CMK (cell line): ENCODE results near the gene LPGAT1.
"Not testable (repeated sequence)": the region's sequence is repeated elsewhere in the genome, so short reads cannot be mapped to it uniquely, and the experiment has no call there.

Experiments
- DNase-seq: peaks from one replicate; pipeline ENCODE4 v3.0.0-alpha.2; 2010; ENCODE audit warnings: low read depth

Gene LPGAT1

DNA sequence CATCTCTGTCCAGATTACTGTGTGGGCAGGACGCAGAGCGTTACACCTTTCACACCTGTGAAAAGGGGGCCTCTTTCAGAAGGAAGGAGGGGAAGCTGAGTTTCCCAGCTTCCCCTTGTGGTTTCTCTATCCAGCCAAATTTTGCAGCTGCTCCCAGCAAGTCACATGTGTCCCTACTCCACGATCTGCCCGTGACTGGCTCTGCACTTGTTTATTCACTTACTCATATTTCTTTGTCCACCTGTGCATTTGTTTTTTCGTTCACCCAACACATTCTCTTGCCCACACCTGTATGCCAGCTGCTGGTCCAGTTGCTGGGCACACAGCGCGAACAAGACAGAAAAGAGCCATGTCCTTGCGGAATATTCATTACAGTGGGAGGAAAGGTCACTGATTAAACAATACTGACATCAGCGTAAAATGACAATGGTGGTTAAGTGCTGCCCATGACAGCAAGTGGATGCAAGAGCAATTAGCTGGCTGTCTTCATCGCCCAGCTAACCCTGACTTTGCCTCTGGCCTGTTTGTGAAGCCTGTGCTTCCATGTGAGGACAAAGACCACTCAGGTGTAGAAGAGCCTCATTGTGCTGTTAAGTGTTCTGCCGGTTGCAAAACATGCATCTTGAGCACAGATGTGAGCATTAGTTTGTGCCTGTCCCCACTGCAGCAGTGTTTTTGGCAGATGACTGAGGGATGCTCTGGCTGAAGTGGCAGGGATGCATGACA is 126.6 kb downstream of the LPGAT1 start:
- DNase-seq = no peak

DNA sequence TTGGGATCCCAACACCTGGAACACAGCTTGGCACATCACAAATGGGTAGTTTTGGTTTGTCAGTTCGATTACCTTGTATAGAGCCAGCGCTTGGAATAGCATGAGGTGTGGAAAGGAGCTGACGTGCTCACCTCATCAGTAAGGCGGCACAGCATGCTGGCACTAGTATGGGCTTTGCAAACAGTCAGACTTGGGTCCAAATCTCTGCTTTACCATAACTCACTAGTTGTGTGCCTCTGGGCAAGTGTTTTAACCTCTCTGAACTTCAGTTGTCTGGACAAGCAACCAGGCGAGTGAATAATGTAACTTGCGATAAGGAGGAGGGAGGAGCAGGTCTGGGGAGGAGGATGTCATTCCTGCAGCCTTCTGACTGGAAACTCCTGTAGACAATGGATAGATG is 128.8 kb downstream of the LPGAT1 start:
- no peak for DNase-seq

DNA sequence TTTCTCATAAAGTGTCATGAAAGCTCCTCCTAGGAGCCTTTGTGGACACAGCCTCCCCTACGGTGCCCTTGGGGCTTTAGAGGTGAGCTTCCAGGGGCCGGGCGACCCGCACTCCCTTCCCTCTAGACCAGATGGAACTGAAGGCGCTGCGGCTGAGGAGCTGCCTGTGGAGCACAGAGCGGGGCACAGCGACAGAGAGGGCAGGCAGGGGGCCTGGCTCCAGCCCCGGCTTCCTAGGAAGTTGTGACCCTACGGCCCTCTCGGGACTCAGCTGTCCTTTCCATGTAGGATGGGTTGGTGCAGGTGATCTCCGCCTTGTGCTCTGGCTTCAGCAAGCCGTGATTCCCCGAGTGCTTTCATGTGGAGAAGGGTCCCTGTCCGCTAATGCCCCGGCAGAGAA is 131.5 kb downstream of the LPGAT1 start:
- DNase-seq = no peak

DNA sequence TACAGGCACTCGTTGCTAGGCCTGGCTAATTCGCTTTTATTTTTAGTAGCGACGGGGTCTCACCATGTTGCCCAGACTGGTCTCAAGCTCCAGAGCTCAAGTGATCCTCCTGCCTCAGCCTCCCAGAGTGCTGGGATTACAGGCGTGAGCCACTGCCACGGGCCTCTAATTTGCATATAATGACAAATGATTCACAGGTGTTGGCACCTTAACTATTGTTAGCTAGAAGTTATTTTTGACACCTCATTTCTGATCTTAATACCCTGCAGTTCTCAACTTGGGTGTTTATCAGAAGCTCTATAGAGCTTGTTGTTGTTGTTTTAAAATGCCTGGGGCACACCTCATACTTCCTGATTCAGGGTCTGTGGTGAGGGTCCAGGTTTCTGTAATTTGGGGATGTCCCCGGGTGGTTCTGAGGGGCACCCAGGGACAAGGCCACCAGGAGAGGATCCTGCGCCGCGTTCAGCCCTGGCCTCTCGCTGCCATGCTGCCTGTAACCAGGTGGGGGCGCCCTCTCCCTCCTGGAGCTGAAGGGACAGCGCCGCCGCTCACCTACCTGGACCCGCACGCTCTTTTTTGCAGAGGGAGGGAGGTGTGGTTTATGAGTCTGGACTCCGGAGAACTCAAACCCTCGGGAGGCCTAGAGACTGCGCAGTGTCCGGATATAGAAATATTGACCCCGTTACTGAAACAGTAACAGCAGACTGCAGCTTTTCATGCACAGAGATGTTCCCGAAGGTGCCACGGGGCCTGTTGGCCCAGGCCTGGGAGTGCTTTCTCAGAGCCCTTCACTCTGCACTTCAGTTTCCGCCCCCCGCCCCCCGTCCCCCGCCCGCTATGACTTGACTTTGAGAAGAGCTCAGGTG is 132.2 kb downstream of the LPGAT1 start:
- no peak for DNase-seq

DNA sequence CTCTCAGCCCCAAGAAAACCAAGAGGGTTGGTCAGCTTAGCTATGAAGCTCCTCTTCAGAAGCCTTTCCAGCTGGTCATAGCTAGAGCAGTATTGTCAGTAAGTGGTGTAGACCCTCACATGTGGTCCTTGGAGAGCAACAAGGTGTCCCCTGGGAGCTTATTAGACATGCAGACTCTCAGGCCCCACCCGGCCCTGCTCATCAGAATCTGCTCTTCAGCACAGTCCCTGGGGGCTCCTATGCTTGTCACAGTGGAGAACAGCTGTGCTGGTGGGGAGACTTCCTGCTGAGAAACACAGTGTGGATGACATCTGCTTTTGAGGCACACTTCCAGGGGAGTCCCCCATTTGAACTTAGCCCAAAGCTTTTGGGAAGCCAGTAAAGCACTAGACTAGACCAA is 133.2 kb downstream of the LPGAT1 start:
- no peak for DNase-seq

DNA sequence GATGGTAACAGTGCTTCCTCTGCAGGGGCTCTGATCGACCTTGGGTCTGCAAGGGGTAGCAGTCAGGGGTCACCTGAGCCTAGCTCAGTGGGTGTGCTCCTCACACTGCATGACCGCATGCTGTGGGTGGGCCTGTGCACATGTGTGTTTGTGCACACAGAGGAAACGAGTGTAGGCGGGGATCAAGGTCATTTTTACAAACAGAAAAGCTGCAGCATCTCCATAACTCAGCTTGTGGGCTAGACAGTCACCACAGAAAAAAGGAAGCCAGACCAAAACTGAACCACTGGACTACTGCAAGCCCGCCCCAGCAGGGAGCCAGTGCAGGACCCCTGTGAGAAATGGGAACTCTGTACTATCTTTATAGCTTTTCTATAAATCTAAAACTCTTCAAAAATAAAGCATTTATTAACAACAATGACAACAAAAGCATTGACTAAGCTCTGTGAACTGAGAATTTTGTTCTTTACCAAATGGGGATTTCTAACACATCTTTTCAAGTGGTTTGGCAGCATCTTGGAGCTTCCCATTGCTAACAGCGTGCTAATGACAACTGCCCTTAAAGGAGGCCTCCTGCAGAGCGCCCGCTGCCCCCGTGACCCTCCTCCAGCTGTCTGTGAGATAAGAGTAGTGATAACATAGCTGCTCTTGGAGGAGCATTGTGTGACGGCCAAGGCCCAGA is 135.3 kb downstream of the LPGAT1 start:
- peak; percentile 81 for DNase-seq

DNA sequence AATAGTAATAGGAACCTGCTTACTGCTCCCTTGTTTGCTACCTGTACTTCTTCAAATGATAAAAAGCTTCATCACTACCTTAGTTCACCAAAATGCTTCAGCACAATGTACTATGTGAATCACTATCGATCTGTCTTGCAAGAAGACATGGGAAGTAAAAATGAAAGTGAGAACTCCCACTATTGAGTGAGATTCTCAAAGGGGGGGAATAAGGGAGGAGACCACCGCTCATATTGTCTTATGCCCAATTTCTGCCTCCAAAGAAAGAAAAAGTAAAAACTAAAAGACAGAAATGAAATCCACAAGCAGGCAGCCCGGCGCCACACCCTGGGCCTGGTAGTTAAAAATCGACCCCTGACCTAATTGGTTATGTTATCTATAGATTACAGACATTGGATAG is 136.7 kb downstream of the LPGAT1 start:
- DNase-seq = not testable (repeated sequence)
